ENCODE results near the gene EFCAB8.
A peak's percentile ranks its signal among the peaks of the same experiment; 100 is the strongest.

Gene EFCAB8

DNA sequence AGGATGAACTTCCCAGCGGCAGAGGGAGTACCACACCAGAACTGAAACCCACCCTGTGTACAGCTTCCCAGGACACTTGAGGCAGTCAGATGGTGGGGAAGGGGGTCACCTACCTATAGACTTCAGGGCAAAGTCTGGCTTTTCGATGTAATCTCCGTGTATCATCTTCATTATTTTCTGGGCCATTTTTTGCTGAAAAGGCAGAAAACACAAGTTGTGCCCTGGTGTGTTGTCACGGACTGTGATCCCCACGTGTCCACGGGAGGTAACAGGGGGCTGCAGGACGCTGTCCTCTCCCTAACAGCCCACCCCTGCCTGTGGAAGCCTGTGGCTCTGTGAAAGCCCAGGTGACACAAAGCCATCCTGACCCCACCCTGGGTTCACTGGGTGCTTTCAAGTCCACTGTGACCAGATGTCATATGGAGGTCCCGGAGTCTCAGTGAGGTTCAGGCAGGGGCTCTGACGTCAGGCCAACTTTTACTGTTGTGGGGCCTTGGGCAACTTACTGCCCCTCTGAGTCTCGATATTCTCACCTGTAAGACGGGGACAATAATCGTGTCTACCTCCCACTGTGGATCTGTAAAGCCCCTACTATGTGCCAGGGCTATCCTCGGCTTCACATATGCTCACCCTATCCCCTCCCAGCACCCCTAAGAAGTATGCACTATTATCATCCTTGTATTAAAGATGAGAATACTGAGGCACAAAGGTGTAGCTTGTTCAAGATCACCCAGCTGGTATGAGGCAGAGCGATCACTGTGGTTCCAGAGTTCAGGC is 131.0 kb downstream of the EFCAB8 start:
- no peak for DNase-seq

DNA sequence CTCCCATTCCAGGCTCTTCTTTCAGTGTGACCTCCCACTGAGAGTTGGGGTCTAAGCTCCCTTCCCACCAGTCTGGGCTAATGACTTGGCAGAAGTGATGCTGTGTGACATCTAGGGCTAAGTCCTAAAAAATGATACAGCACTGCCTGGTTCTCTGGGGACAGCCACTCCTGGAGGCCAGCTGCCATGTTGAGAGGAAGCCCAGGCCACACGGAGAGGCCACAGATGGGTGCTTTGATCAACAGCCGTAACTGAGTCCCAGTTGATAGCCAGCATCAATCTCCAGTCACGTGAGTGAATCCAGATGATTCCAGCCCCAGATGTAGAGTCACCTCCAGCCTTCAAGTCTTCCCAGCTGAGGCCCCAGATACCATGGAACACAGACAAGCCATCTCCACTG is 131.7 kb downstream of the EFCAB8 start:
- no peak for DNase-seq

DNA sequence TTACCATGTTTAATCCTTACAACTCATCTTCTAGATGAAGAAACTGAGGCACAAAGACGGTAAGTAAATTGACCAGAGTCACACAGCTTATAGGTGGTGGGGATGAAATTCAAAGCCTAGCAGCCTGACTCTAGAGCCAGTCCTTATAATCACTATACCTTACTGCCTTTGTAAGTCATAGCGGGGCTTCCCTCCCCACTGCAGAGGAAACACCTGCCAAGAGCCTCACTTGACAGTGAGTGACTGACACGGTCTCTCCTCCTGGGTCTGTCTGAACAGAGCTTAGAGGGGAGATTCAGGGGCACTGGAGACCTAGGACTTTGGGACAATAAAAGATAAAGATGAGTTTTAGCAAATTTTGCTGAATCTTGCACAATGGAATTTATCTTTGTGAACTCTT is 132.7 kb downstream of the EFCAB8 start:
- no peak for DNase-seq

DNA sequence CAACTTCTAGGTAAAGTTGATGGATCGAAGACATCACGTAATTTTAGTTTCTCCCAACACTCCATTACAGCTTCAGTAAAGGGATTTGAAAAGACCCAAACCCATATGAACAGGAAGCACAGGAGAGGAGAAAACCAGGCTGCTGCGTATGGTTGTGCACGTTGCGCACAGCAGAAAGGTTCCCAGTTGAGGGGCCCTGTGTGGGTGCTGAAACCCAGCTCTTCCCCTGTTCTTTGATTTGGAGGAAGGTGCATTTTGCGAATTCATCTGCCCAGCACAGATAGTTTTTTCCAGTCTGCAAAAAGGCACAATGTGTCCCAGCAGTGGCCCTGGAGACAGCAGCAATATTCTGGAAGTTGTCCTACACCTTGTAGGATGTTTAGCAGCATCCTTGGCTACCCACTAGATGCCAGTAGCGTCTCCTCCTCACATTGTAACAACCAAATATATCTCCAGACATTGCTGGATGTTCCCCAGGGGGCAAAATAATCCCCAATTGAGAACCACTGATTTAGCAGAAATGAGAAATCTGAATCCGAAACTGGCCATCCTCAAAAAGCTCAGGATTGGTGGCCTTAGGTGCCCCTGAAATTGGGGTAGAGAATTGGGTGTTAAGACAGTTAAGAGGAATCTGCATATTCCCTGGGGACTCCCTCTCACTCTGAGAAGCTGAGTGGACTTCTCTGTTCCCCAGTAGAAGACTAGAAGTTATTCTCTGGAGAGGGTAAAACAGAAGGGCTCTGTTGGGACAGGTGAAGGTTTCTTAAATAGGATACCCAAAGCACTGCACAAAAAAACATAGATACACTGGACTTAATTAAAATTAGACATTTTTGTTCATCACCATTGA is 133.3 kb downstream of the EFCAB8 start:
- DNase-seq: no peak

DNA sequence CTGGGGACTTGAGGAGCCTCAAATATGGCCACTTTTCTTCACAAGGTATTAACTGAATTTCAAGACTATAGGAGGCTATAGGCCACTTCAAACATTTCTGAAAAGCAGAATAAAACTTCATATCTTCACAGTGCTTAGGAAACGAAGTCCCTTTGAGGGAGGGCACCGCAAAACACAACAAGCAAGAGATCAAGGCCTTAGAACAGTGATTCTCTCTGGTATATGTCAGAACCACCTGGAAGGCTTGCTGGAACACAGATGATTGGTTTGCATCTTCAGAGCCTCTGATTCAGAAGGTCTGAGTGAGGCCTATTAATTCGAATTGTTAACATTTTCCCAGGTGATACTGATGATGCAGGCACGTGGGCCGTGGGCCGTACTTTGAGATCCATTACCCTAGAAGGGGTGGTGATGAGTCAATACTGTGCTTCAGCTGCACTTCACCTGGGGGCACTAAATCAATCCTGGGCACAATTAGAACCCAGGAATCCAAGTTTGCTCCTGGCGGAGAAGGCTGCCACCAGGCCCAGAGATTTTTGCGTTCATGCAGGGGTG is 134.8 kb downstream of the EFCAB8 start:
- DNase-seq: no peak

DNA sequence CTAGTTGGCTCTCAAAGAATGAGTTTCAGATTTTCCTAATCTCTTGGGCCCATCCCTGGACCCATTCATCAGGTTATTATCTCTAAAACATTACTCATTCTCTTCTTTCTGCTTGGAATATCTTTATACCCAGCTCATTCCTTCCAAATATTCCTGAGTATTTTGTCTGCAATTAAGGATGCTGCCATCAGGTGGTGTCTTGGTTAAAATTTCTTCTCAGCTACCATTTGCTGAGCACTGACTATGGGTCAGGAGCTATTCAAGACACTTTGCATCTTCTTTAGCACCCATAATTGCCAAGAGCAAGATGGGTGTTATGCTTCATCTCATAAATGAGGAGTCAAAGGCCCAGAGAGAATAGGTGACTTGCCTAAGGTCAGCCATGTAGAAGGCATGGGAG is 137.1 kb downstream of the EFCAB8 start:
- DNase-seq: no peak

DNA sequence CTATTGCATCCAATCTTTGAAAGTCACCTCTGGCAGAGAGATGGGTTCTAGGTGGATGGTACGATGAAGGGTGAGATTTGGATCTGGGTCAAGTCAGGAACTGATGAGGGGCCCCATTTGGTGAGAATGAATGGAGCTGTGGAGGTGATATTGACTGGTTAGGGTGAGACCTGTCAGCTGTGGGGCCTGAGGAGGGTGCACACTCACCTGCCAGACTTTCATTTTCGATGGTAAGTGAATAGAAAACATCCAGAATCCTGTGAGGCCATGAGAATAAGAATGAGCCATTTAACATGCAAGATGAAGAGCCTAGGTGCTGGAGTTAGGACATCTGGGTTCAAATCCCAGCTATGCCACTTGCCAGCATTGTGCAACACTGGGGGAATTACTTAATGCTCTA is 138.7 kb downstream of the EFCAB8 start:
- no peak for DNase-seq

DNA sequence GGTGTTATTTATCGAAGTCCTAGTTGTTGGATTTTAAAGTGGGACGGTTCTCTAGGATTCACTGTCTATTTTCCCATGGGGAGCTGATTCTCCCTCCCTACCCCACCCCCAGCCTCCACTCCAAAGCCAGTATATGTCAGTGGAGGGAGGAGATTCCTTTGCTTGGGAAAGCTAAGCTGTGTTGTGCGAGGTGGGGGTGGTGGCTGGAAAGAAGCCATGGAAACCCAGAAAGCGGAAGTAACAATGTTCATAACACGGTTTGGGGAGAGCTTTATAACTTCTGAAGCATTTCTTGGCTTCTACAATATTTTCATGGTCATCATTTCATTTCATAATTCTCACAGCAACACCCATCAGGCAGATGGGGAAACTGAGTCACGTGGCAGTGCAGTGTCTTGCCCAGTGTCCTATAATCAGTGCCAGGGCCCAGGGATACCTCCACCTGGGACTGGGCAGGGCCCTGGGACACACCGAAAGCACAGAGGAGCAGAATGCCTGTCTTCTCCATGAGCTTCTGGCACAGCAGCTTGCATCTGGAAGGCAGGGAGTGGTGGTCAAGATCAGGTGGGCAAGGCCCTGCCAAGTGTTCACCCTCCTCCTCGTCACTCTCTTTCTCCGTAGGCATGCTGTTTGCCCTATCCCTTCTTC is 141.0 kb downstream of the EFCAB8 start:
- peak in 1 of 2 donors; percentile 34 for DNase-seq

DNA sequence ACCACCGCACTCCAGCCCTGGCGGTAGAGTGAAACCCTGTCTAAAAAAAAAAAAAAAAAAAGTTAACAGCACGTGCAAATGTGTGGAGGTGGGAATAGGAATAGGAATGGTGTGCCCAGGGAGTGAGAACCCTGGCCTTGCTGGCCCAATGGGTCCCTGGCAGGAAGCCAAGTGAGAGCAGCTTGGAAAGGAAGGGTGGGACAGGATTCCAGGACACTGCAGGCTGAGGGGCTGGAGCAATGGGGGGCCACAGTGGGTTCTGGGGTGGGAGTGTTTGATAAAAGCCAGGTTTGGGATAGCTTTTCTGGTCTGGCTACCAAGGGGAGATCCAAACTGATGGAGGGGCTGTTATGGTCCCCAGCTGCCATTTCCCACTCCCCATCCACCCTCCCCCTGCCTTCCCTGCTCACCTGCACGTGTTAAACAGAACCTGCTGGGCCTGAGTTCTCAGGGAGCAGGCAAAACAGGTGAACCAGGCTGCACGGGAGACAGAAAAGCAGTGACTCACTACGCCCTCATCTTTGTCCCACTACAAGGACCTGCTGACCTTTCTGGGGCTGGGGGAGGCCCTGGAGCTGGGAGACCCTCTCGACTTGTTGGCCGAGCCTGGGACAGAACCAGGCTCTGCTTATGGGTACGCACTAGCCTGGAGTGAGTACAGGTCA is 142.2 kb downstream of the EFCAB8 start:
- DNase-seq: no peak

DNA sequence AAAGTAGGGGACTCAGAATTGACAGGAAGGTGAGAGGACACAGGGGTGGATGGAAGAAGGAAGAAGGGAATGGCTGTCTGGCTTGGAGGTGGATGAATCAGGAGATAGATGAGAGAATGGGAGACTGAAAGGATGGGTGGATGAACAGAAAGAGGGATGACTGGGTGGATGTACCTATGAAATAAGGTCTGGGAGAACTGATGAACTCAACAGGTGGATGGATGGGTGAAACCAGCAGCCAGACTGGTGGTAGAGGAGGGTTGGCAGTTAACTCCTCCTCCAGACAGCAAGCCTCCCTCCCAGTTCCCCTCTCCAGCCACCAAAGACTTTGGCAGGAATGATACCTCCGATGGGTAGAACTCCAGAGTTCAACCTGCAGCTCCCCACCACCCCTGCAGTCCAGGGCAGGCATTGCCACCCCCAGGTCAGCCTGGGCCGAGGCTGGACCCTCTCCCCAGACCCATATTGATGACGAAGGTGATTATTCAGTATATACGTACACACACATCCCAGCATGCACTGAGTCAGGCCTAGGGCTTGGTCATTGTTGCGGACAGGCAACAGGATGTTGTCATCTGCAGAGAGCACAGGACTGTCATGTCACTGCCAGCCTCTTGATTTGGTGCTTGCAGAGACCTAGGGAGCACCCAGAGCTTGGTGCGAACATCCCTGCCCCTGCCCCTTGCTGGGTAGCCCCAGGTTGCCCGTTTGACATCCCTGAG is 143.5 kb downstream of the EFCAB8 start:
- DNase-seq: no peak

DNA sequence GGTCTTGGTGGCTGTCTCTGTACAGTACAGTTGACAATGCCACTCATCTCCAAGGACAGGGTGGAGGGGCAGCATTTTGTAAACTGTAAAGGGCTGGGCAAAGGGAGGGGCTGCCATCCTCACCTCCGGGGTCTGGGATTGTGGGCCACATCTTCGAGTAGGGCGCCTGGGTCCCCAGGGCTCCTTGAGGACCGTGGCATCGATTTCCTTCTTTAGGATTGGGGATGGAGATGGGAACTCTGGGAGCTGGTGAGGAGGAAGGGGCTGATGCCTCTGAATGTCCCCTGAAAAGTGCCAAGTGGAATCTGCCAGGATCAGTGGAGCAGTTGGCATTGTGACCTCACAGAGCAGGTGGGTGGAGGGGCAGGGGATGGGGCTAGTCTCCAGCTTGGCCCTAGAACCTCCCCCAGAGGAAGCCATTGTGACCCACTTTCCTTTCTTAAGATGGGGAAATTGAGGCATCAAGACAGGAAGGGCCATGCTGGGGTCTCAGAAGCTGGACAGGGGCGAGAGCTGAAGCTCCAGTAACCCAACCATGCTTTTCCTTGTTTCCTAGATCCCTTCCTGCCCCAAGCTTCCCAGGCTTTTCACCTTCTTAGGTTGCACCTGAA is 145.5 kb downstream of the EFCAB8 start, which contains the start of gene SUN5:
TSS of gene SUN5 (minus strand) at position 293 of the 611 bp plus-strand sequence. CDS start at position 200, 93 bp downstream.
- DNase-seq: no peak

DNA sequence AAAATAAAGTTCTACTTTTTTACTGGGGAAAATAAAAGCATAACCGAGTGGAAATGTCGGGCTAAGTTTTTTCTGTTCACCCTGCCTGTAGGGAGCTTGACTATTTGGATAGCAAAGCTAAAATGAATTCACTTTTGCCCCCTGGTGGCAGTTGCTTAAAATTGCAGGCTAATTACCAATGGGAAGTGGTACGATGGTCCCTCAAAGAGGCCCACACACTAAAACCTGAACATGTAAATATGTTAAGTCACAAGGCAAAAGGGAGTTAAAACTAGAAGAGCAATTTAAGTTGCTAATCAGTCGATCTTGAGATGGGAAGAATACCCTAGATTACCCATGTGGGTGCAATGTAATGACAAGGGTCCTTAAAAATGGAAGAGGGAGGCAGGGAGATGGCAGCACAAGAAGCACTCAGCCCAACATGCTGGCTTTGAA is 146.4 kb downstream of the EFCAB8 start:
- no peak for DNase-seq

DNA sequence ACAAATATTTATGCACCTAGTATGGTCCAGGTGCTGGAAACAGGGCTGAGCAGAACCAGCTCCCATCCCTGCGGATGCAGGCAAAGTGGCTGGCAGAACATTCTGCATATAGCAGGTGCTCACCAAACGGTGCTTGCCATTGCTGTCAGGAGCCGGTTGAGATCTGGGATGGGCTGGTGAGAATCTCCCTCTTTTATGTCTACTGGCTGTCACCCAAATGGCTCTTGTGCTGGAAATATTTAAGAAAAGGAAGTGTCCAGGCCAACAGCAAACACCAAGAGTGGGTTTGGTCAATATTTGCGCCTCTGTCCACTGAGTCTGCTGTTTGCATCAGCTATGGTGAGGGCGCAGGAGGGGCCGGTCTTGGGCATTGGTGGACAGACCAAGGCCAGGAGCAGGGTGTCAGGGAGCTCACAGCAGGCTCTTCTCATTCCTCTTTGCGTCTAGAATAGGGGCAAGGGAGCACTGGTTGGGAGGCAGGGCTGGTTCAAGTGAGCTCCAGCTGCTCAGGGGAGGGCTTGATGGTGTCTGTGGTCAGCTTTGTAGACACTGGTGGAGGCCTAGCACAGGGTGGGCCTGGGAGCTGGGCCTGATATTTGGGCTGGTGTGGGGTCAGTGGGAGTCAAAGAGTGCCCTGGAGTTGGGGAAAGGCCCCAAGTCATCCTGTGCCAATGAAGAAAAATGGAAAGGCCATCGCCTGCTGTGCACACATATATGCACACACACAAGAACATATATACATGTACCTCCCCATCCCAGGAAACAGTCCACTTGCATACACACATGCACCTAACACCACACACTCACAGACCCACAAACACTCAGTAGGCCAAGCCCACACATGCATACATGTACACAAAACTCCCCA is 147.4 kb downstream of the EFCAB8 start:
- DNase-seq: no peak

DNA sequence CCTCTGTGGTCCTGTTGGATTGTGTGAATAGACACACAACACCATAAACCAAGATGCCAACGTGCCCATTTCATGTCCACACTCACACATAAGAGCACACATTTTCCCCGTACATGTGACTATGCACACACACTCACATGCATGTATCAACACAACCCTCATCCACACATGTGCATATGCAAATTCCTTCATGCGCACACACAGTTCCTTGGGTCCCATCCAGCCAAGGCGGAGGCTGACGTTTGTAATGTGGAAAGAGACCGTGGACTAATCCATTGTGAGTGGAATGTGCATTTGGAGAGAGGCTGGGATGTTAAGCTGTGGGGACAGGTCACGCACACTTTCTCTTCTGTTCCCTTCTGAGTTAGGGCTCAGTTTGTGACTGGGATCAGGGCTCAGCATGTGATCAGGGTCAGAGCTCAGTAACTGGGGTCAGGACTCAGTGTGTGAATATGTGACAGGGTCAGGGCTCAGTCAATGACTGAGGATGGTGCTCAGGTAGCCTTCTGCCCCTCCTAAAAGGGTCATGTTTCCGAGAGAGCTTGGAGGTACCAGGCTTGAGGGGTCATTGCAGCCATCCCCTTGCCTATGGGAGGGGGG is 148.2 kb downstream of the EFCAB8 start:
- DNase-seq: no peak

DNA sequence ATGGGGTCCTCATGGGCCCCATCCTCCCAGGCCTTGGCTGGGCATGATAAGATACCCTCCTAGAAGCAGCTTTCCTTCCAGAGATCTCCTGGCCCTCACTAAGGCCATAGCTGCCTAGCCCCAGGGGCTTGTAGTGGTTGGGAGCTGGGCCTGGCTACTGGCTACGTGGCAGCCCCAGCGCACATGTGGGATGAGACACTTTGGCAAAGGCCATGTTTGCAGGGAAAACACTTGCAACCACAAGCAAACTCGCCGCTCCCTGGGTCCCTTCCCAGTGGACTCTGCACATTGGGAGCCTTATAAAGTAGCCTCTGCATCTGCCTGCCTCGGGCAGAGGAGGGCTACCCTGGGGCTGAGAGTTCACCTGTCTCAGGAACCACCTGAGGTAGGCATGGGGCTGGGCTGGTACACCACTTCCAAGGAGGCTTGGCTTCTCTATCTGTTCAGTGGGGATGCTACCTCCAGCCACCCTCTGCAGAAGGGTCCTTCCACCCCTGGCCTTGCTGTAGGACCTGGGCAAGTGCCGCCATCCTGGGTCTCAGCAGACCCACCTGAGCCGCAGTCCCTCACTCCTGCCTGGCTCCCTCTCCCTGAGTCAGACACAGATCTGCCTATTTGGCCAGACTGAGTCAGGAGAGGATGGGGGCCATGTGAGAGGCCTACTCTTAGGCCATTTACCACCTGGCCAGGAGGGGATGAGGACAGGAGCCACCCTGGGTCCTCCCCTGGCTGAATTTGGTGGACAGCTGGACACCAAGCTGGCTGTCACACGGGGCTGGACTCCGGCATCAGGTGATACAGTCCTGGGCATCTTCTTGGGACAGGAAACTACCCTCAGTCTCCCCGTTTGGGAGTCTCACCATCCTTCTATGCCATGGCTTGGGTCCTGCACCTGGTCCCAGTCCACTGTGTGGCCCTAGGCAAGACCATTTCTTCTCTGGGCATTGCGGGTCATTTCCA is 148.9 kb downstream of the EFCAB8 start, which contains the start of gene BPIFB2:
TSS of gene BPIFB2 (plus strand) at position 329 of the 960 bp plus-strand sequence. CDS start 871 bp downstream, outside the sequence.
- DNase-seq: no peak

DNA sequence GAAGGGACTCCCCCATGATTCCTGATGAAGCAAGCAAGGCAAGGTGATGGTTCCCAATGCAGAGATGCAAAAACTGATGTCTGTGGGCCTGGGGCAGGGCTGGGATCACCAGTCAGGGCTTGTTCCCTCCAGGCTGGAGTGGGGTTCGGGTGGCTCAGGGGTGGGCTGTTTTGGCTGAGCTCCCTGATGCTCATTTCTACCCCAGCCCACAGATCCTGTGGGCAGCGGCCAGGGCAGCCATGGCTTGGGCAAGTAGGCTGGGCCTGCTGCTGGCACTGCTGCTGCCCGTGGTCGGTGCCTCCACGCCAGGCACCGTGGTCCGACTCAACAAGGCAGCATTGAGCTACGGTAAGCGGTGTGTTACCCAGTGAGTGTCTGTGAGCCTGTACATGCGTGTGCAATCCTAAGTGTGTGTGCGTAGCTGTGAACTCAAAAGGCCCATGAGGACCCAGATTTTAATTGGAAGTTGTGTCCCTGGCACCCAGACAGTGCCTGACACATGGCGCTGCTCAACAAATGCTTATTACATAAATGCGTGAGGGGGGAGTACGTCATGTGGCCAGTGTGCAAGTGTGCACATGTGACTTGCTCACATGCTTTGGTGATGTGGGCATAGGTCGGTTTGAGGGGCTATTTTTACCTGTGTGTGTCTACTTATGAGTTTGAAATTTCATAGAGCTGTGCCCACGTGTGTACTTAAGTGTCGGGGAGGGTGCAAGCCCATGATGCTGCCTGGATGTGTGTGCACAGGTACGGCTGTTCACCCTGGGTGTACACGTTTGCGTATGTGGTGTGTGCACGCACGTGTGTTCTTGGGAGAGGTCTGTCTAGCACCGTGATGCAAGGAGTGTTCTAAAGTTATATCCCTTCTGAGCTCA is 149.9 kb downstream of the EFCAB8 start:
- no peak for DNase-seq
